Liver (tissue), 9 donors: ENCODE results near the gene ALPP. TPM values are rescaled to one million over a fixed set of nuclear protein-coding genes. Genes with fewer than 3 reads are reported as not detected.
"Not testable (repeated sequence)": the region's sequence is repeated elsewhere in the genome, so short reads cannot be mapped to it uniquely, and the experiment has no call there.

Source experiments
- DNase-seq: peaks from one replicate; pipeline ENCODE4 v3.0.0-alpha.2; 2017; ENCODE audit warnings: low spot score
- H3K27ac ChIP-seq, 2 donors: one replicate each; pipeline ENCODE4 v1.7.0; 2013; ENCODE audit warnings: inconsistent platforms in 2 of 2, low read length in 2 of 2, control low read depth in 1 of 2, low read depth in 1 of 2, mild to moderate bottlenecking in 1 of 2
- H3K27me3 ChIP-seq, 4 donors: one replicate each; pipeline versions ENCODE4 v1.6.1 to v1.7.0; 2013; ENCODE audit warnings: low read length in 3 of 4, inconsistent platforms in 1 of 4, mild to moderate bottlenecking in 1 of 4, moderate library complexity in 1 of 4; ENCODE audit not compliant: control insufficient read depth in 4 of 4, insufficient read depth in 4 of 4
- H3K36me3 ChIP-seq, 4 donors: one replicate each; pipeline versions ENCODE4 v1.6.1 to v1.7.0; 2013; ENCODE audit warnings: low read length in 3 of 4, mild to moderate bottlenecking in 3 of 4, low read depth in 1 of 4, moderate library complexity in 1 of 4; ENCODE audit not compliant: control insufficient read depth in 4 of 4, insufficient read depth in 3 of 4
- H3K4me1 ChIP-seq, 4 donors: one replicate each; pipeline versions ENCODE4 v1.6.1 to v1.7.0; 2013; ENCODE audit warnings: low read length in 3 of 4, mild to moderate bottlenecking in 3 of 4, moderate library complexity in 1 of 4; ENCODE audit not compliant: control insufficient read depth in 4 of 4, insufficient read depth in 4 of 4
- H3K4me3 ChIP-seq, 3 donors: one replicate each; pipeline versions ENCODE4 v1.6.1 to v1.7.0; 2013; ENCODE audit warnings: low read length in 3 of 3, control low read depth in 1 of 3, low read depth in 1 of 3, mild to moderate bottlenecking in 1 of 3
- H3K9ac ChIP-seq, 2 donors: one replicate each; pipeline ENCODE4 v1.7.0; 2013; ENCODE audit warnings: low read length in 2 of 2, mild to moderate bottlenecking in 2 of 2, moderate library complexity in 2 of 2, control low read depth in 1 of 2, low read depth in 1 of 2
- H3K9me3 ChIP-seq, 4 donors: one replicate each; pipeline versions ENCODE4 v1.6.1 to v1.7.0; 2013; ENCODE audit warnings: low read length in 3 of 4; ENCODE audit not compliant: control insufficient read depth in 4 of 4
- CTCF ChIP-seq: fragments of 150-350 bp; IDR thresholded peaks from 2 replicates; pipeline ENCODE4 v1.5.1; 2017; ENCODE audit warnings: improper control_type of control experiment, low read depth, low read length; ENCODE audit not compliant: missing input control
- EGR1 ChIP-seq, 2 donors: IDR thresholded peaks; 2 replicates each; pipeline ENCODE4 v1.6.1; 2016 to 2018; ENCODE audit warnings: antibody characterized with exemption in 2 of 2, low read depth in 2 of 2
- FOXA1 ChIP-seq: IDR thresholded peaks from 2 replicates; pipeline ENCODE4 v1.6.1; 2016; ENCODE audit warnings: antibody characterized with exemption
- FOXA2 ChIP-seq: IDR thresholded peaks from 2 replicates; pipeline ENCODE4 v1.6.1; 2016; ENCODE audit warnings: antibody characterized with exemption
- GABPA ChIP-seq, 2 donors: IDR thresholded peaks in 1 of 2; conservative IDR thresholded peaks in 1 of 2; 2 replicates each; pipeline ENCODE4 v1.6.1; 2016; ENCODE audit warnings: antibody characterized with exemption in 2 of 2, mild to moderate bottlenecking in 1 of 2, moderate library complexity in 1 of 2
- HNF4A ChIP-seq, 2 donors: conservative IDR thresholded peaks; 2 replicates each; pipeline ENCODE4 v1.6.1; 2016; ENCODE audit warnings: antibody characterized with exemption in 2 of 2, mild to moderate bottlenecking in 2 of 2
- JUND ChIP-seq, 2 donors: IDR thresholded peaks; 2 replicates each; pipeline ENCODE4 v1.6.1; 2016; ENCODE audit warnings: antibody characterized with exemption in 2 of 2
- MAX ChIP-seq: IDR thresholded peaks from 2 replicates; pipeline ENCODE4 v1.6.1; 2016; ENCODE audit warnings: antibody characterized with exemption
- NR2F2 ChIP-seq: IDR thresholded peaks from 2 replicates; pipeline ENCODE4 v1.6.1; 2016; ENCODE audit warnings: antibody characterized with exemption
- RAD21 ChIP-seq, 2 donors: IDR thresholded peaks; 2 replicates each; pipeline ENCODE4 v1.6.1; 2016; ENCODE audit warnings: antibody characterized with exemption in 2 of 2, mild to moderate bottlenecking in 2 of 2
- RXRA ChIP-seq, 2 donors: IDR thresholded peaks; 2 replicates each; pipeline ENCODE4 v1.6.1; 2017 to 2018; ENCODE audit warnings: antibody characterized with exemption in 2 of 2, mild to moderate bottlenecking in 1 of 2
- SP1 ChIP-seq: IDR thresholded peaks from 2 replicates; pipeline ENCODE4 v1.6.1; 2018; ENCODE audit warnings: antibody characterized with exemption, mild to moderate bottlenecking
- TAF1 ChIP-seq: conservative IDR thresholded peaks from 2 replicates; pipeline ENCODE4 v1.6.1; 2016; ENCODE audit warnings: antibody characterized with exemption, mild to moderate bottlenecking
- YY1 ChIP-seq: IDR thresholded peaks from 2 replicates; pipeline ENCODE4 v1.6.1; 2016; ENCODE audit warnings: antibody characterized with exemption, mild to moderate bottlenecking
- WGBS: extraction: QIAGEN DNeasy Blood & Tissue Kit; methylation state at CpG from one replicate; pipeline ENCODE4 v1.1.7; 2013; 5-methylcytosine and 5-hydroxymethylcytosine counted together
- polyA plus RNA-seq, 2 donors: library from polyadenylated mRNA; stranded (reverse) in 1 of 2; unstranded in 1 of 2; fragments of 200-250 nt in 1 of 2; fragments of >200 nt in 1 of 2; fragmentation: Nextera tagmentation in 1 of 2; extraction: Ambion mirVana in 1 of 2; gene quantifications; one replicate each; pipeline versions ENCODE4 v1.2.1 to v1.2.3, GENCODE V29; 2013 to 2015
- total RNA-seq, 2 donors: library from RNA; depleted of rRNA; stranded (reverse); fragments of >200 nt; gene quantifications; one replicate each; pipeline ENCODE4 v1.2.3, GENCODE V29; 2014
- TF ChIP-seq, protein P1 (sequence below): IDR thresholded peaks from 2 replicates; pipeline ENCODE4 v1.6.1; 2016; ENCODE audit warnings: antibody characterized with exemption, mild to moderate bottlenecking
- TF ChIP-seq, protein P2 (sequence below): IDR thresholded peaks from 2 replicates; pipeline ENCODE4 v1.6.1; 2016; ENCODE audit warnings: antibody characterized with exemption
- TF ChIP-seq, protein P3 (sequence below): IDR thresholded peaks from 2 replicates; pipeline ENCODE4 v1.6.1; 2016; ENCODE audit warnings: antibody characterized with exemption
- donor health status: healthy.
- donor health status: healthy.
- donor health status: healthy.
- donor health status: healthy.
- donor health status: healthy.

ALPP gene
- total and polyA plus RNA-seq, 4 donors: not detected

DNA sequence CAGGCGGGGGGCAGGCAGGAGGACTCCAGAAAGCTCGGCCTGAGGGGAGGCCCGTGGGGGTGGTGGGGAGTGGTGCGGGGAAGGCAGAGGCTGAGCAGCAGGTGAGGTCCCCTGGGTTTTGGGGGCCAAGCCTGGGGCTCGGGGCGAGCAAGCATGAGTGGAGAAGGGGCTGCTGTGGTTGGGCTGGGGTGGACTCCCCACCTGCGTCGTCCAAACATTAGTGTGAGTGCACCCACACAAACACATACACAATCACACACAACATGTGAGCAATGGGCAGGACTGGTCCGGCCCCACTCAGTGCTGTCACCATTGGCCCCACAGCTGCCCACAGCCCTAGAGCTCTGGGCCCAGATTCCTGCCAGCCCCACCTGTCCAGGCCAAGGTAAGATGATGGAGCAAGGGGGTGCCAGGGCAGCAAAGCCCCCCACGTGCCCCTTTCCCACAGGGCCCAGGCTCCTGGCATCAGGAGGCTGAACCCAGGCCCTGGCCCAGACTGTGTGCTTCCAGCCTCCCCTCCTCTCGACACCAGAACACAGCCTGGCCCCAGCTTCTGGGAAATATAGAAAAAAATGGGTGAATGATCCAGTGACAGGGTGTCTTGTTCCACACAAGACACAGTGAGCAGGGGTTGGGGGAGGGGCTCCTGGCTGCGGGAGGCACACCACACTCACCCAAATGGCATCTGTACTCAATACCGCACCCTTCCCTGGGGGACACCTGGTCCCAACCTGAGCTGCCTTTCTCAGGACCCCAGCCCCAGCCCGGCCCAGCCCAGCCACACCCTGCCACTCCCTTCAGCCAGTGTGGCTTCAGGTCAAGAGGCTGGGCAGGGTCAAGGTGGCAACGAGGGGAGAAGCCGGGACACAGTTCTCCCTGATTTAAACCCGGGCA, 463 bp upstream of the ALPP start:
- WGBS: 84% methylated on average over 17 of the region's 17 CpGs
- H3K4me3 ChIP-seq: no peak overlapping the region
- DNase-seq: no peak
- peaks cover 0 to 1% (median 0%) of the 10 kb centered on the region in 4 donors for H3K4me1 ChIP-seq
- H3K36me3 ChIP-seq: no peaks in the 10 kb centered on the region
- peaks cover 0 to 3% (median 2%) of the 10 kb centered on the region in 4 donors for H3K27me3 ChIP-seq
- no peak overlapping the region for H3K9ac ChIP-seq
- no peaks in the 10 kb centered on the region for H3K9me3 ChIP-seq
- no peak for TF ChIP-seq TAF1
- TF ChIP-seq RAD21 (IDR thresholded peaks at IDR 0.05): no peak
- TF ChIP-seq, protein P1, sequence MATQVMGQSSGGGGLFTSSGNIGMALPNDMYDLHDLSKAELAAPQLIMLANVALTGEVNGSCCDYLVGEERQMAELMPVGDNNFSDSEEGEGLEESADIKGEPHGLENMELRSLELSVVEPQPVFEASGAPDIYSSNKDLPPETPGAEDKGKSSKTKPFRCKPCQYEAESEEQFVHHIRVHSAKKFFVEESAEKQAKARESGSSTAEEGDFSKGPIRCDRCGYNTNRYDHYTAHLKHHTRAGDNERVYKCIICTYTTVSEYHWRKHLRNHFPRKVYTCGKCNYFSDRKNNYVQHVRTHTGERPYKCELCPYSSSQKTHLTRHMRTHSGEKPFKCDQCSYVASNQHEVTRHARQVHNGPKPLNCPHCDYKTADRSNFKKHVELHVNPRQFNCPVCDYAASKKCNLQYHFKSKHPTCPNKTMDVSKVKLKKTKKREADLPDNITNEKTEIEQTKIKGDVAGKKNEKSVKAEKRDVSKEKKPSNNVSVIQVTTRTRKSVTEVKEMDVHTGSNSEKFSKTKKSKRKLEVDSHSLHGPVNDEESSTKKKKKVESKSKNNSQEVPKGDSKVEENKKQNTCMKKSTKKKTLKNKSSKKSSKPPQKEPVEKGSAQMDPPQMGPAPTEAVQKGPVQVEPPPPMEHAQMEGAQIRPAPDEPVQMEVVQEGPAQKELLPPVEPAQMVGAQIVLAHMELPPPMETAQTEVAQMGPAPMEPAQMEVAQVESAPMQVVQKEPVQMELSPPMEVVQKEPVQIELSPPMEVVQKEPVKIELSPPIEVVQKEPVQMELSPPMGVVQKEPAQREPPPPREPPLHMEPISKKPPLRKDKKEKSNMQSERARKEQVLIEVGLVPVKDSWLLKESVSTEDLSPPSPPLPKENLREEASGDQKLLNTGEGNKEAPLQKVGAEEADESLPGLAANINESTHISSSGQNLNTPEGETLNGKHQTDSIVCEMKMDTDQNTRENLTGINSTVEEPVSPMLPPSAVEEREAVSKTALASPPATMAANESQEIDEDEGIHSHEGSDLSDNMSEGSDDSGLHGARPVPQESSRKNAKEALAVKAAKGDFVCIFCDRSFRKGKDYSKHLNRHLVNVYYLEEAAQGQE: no peak
- TF ChIP-seq EGR1 (IDR thresholded peaks at IDR 0.05; ENCODE audit: low read depth in 2 of 2): no peak
- no peak for TF ChIP-seq NR2F2
- TF ChIP-seq YY1: no peak
- TF ChIP-seq CTCF: no peak
- no peak for TF ChIP-seq JUND (IDR thresholded peaks at IDR 0.05)
- no peak for TF ChIP-seq HNF4A (conservative IDR thresholded peaks at IDR 0.05)
- TF ChIP-seq FOXA1: no peak
- TF ChIP-seq, protein P2, sequence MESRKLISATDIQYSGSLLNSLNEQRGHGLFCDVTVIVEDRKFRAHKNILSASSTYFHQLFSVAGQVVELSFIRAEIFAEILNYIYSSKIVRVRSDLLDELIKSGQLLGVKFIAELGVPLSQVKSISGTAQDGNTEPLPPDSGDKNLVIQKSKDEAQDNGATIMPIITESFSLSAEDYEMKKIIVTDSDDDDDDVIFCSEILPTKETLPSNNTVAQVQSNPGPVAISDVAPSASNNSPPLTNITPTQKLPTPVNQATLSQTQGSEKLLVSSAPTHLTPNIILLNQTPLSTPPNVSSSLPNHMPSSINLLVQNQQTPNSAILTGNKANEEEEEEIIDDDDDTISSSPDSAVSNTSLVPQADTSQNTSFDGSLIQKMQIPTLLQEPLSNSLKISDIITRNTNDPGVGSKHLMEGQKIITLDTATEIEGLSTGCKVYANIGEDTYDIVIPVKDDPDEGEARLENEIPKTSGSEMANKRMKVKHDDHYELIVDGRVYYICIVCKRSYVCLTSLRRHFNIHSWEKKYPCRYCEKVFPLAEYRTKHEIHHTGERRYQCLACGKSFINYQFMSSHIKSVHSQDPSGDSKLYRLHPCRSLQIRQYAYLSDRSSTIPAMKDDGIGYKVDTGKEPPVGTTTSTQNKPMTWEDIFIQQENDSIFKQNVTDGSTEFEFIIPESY: no peak
- TF ChIP-seq MAX: no peak
- TF ChIP-seq RXRA (IDR thresholded peaks at IDR 0.05): no peak
- TF ChIP-seq, protein P3, sequence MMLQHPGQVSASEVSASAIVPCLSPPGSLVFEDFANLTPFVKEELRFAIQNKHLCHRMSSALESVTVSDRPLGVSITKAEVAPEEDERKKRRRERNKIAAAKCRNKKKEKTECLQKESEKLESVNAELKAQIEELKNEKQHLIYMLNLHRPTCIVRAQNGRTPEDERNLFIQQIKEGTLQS: no peak
- no peak for TF ChIP-seq GABPA (IDR thresholded peaks at IDR 0.05 in 1 of 2, conservative IDR thresholded peaks at IDR 0.05 in 1 of 2)
- TF ChIP-seq FOXA2: no peak
- TF ChIP-seq SP1: no peak
- no peak overlapping the region for H3K27ac ChIP-seq

GRCh38 chr2:232379610-232380590, 1.3 kb downstream of the ALPP start:
- not testable (repeated sequence) for H3K4me3 ChIP-seq, H3K9ac ChIP-seq, H3K4me1 ChIP-seq, H3K27me3 ChIP-seq, DNase-seq, H3K27ac ChIP-seq, H3K36me3 ChIP-seq, H3K9me3 ChIP-seq
- WGBS: 86% methylated on average over 41 of the region's 41 CpGs

- not testable (repeated sequence) for H3K27me3 ChIP-seq, DNase-seq, H3K27ac ChIP-seq, H3K9me3 ChIP-seq, H3K4me1 ChIP-seq, H3K36me3 ChIP-seq, H3K4me3 ChIP-seq, H3K9ac ChIP-seq
- WGBS: 24% methylated on average over 59 of the region's 59 CpGs
These were observed 2.9 kb downstream of the ALPP start for GRCh38 chr2:232381204-232382031.
